ENCODE data around the gene MAP3K6.

The MAP3K6 gene

DNA sequence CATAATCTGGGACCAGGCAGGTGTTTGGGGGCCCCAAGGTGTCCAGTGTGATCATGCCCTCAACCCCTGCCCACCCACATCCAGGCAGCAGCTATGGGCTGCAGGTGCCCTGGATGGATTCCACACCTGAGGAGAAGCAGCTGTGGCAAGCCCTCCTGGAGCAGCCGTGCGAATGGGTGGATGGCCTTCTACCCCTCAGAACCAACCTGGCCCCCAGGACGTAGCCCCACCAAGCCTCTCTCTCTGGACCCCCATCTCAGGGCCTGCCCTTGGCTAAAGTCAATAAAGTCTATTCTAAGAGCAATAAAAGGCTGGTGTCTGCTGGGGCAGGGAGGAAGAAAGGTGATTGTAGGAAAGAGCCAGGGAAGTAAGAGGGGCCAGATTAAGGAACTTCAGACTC lies 13.1 kb downstream of the MAP3K6 start:
- DNase-seq = no peak

DNA sequence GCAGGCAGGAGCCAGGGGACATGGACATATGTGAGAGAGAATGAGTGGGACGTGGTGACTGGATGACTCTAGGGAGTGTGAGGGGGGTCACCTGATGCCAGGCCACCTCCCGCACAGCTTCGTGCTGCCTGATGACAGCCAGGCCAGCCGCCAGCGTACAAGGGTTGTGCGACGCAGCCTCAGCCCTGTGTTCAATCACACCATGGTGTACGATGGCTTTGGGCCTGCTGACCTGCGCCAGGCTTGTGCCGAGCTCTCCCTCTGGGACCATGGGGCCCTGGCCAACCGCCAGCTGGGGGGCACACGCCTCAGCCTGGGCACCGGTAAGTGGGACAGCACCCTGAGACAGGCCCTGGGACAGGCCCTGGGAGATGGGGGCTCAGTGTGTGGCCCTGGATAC lies 13.6 kb downstream of the MAP3K6 start:
- DNase-seq = no peak

DNA sequence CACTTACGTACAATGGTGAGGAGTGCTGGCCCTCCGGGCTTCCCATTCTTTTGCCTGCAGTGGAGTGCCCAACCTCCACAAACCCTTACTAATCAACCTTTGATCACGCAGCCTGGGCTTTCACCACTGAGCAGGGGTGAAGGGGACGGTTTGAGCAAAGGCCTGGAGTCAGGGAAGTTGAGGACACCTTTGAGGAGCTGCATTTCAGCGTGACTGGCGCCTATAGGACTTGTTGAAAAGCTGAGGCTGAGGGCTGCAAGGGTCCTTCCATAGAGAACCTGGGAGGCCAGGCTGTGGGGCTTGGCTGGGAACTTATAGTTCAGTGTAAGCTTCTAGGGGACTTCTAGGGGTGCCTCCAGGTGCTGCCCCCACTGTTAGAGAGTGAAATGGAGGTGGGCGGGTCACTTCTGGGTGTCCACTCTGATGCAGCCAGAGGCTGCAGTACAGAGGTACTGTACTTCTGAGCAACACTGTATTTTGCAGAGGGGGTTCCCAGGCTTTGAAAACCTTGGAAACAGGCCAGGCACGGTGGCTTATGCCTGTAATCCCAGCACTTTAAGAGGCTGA lies 15.1 kb downstream of the MAP3K6 start:
- no peak for DNase-seq

DNA sequence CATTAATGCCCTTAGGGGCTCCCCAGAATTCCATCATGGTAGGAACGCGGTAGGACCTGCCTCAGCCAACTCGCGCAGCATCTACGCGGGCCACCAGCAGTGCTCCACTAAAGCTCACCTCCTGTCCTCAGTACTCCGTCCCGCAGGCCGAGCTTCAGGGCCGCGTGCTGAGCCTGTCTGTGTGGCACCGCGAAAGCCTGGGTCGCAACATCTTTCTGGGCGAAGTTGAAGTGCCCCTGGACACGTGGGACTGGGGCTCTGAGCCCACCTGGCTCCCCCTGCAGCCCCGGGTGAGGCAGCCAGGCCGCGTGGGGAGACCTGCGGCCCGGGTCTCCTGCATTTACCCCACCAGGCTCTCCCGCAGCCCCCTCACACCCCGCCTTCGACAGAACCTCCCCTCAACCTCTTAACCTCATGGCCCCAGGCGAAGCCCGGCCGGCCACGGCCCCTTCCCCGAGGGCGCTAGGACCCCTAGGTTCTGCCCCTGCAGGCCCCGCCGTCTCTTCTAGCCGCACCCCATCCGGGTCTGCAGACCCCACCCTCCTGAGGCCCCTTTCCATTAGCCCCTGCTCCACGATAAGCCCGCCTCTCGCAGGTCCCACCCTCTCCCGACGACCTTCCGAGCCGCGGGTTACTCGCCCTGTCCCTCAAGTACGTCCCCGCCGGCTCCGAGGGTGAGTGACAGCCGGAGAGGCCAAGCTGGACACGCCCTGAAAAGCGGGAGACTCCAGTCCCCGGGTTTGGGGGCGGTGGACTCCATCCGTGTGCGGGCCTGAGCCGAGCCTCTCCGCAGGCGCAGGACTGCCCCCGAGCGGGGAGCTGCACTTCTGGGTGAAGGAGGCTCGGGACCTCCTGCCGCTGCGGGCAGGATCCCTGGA lies 15.9 kb downstream of the MAP3K6 start:
- no peak for DNase-seq

DNA sequence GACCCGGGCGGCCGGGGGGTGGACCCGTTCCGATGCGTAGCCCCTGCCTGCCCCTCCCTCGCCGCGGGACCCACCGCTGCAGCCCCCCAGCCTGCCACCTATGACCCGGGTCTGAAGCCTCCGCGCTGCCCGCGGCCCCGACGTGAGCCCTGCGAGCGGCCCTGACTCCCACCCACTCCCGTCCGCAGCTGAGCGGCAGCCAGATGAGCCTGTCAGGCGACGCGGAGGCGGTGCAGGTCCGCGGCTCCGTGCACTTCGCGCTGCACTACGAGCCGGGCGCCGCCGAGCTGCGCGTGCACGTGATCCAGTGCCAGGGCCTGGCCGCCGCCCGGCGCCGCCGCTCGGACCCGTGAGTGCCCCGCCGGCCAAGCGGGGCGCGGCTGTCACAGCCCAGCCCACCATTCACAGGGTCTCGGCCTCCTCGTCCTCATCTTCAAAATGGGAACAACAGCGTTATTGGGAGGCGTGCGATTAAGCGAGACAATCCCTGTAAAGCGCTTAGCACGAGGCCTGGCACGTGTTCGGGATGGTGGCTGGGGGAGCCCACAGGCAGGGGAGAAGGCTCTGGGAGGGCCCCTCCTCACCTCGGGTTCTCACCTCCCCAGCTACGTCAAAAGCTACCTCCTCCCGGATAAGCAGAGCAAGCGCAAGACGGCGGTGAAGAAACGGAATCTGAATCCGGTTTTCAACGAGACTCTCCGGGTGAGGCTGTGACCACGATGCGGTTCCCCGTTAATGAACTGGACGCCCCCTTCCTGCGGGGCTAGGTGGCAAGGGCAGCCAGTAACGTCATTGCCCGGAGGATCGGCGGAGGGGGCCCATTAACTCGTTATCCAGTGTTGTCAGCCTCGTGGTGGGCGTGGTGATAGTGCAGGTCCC lies 16.7 kb downstream of the MAP3K6 start:
- peak; percentile 19 for DNase-seq

DNA sequence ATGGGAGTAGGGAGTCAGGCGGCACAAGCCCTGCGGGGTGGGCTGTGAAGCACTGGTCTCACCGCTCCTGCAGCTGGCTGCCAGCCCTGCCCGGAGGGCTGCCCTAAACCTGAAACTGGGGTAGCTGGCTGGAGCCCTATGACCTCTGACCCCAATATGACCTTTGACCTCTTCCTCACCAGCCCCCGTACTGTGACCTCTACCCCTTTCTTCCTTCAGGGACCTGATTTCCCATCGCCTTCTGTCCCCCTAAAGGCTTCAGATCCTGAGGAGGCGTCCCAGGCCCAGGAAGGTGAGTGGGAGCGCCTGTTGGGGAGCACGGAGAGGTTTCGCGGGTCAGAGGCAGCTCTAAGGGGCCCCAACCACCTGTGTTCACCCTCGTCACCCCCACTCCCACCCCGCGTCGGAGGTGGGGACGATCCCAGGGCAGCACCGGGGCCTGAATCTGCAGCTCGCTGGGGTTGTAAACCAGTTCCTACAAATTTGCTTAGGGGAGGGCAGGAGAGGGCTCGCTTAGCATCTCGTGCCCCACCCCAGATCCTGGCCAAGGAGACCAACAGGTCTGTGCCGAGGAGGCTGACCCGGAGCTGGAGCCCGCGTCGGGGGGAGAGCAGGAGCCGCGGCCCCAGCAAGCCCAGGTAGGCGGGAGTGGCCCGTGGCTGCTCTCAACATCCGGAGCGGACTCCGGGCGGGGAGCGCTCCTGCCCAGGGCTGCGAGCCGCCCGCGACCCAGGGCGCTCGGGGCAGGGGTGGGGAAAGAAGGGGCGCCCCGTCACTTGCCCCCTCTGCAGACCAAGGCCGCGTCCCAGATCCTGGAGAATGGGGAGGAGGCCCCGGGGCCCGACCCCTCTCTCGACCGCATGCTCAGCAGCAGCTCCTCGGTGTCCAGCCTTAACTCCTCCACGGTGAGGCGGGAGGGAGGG lies 17.6 kb downstream of the MAP3K6 start:
- peak; percentile 48 for DNase-seq

DNA sequence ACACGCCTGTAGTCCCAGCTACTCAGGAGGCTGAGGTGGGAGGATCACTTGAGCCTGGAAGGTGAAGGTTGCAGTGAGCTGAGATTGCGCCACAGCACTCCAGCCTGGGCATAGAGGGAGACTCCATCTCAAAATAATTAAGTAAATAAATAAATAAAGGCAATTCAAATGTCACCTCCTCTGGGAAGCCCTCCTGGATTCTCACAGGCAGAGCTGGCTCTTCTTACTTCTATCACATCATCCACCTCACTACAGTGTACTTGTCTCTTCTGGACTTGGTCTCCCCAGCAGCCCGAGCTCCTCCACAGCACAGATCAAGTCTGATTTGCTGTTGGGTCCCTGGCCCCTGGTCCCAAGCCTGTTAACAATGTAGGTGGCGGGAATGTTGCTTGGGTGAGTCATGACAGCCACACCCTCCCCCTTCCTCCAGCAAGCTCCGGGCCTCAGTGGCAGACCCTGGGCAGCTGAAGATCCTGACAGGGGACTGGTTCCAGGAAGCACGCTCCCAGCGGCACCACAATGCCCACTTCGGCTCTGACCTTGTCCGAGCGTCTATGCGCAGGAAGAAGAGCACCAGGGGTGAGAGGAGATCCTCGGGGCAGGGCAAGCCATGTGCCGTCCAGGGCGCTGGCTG lies 19.7 kb downstream of the MAP3K6 start:
- DNase-seq = no peak

DNA sequence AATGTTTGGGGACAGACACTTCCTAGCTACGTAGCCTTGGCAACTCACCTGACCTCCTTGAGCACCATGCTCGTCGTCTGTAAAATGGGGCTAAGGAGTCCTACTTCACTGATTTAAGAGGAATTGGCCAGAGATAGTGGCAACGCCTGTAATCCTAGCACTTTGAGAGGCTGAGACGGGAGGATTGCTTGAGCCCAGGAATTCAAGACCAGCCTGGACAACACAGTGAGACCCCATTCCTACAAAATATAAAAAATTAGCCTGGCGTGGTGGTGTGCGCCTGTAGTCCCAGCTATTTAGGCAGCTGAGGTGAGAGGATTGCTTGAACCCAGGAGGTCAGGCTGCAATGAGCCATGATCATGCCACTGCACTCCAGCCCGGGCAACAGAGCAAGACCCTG lies 20.4 kb downstream of the MAP3K6 start:
- DNase-seq = no peak

DNA sequence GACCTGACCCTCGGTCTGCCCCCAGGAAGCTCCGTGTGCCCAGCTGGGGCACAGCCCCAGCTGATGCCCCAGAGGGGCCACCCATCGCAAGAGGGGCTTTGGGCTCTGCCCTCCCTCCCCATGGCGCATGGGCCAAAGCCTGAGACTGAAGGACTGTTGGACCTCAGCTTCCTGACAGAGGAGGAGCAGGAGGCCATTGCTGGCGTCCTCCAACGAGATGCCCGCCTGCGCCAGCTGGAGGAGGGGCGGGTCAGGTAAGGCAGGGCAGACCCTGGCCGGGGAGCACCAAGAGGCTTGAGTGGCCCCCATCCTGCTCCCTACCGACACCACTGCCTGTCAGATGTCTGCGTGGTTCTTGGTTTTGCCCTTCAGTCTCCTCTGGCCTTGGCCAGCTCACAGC lies 21.5 kb downstream of the MAP3K6 start:
- no peak for DNase-seq

DNA sequence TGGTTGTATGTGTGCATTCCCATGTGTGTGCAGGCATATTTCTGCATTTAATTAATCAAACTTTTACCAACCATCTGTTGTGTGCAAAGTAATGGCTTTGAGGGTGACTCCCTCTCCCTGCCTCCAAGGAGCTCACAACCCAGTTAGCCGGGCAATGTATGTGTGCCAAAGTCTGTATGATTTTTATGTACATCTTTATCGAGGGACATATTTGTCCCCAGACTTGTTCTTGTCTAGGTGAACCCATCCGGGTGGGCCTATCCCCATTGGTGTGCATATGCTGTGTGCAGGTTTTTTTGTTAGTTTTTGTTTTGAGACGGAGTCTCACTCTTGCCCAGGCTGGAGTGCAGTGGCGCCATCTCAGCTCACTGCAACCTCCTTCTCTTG lies 23.1 kb downstream of the MAP3K6 start:
- no peak for DNase-seq

DNA sequence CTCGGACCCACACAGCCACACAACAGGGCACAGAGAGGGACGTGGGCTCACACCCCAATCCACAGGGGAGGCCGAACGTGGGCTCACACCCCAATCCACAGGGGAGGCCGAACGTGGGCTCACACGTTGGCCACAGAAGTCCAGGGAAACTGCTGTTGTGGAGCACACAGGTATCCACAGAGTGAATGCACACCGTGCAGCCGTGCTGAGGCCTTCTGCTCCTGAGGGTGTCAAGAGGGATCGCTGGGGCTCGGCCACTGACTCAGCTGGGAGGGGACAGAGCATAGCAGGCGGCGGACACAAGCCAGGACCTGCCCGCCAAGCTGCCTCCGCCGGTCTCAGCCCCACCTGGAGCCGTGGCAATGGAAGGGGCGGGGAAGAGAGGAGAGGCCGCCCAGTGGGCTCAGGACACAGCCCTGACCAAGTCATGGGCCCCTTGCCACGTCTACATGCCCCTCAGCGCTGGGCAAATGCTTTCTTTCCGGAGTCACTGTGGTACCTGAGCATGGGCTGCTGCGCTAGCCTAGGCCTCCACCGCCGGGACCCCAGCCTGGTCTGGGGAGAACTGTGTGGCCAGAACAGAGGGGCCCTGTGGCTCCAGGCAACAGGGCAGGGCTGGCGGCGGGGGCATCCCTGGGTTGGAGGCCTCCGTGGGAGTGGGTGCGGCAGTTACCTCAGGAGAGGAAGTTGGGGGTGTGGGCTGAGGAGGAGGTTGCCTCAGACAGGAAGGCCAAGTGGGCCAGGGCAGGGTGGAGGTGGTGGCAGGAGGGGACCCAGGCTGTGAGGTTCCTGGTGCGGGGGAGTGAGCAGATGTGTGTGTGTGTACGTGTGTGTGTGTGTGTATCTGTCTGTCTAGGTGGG lies 23.8 kb downstream of the MAP3K6 start:
- DNase-seq = peak; percentile 87

DNA sequence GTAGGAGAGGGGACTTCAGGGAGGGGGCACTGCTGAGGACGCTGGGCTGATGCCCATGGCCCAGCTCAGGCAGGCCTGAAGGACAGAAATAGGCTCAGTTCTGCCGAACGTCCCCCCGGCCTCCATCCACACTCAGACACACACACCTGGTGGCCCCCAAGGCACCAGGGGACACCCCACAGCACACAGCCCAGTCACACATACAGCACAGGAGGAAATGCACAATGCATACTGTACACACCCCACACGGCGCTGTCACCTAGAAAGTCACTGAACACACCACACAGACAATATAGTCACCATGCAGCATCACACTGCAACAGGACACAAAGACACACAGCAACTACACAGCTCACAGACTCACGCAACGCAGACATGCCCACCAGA lies 24.4 kb downstream of the MAP3K6 start:
- DNase-seq = peak; percentile 35

DNA sequence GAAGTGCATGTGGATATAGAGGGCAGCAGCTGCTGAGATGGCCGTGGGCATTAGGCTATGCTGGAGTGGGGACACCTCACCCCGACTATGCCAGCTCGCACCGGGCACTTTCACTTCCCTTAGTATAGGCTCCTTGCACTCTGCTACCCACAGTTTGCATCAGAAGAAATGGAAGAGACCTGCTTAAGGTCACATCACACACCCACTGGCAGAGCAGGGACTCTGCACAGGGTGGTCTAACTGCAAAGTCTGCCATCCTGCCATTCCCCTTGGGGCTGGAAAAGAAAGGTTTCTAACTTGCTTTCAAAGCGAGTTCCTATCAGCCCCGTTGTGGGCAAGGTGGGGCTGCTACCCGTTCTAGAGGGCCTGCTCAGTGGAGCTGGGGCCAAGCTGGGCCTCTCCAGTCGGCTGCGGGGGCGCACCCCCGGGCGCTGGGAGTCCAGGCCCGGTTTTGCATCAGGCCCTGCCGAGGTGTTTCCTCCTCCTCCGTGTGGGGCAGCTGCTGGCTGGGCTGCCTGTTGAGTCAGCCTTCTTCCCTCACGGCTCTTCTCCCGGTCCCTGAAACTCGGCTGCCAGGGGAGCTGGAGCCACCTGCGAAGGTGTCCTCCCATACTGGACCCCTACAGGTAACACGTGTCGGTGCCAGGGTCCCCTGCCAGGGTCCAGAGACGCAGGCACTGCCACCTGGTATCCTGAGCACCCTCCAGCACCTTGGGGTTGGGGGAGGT lies 25.1 kb downstream of the MAP3K6 start, which contains the start of gene SYTL1:
Gene SYTL1 (plus strand): TSS at position 498 of the 728 bp plus-strand sequence. CDS start 3,313 bp downstream, outside the sequence.
- DNase-seq = peak; percentile 68

DNA sequence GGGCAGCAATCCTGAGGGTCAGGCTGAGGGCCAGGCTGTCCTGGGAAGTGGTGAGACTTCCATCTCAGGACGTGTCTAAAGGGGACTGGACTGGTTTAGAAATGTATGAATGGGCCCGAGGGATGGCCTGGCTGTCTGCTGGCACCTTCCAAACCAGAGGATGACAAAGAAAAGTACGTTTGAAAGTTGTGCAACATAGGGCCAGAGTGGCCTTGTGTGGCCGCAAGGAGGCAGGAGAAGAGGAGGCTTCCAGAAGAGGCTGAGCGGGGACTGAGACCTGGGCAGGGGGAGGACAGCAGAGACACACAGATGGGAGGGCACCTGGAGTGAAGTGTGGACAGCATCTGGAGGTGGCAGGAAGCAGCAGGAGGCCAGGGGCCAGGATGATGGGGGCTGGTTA lies 27.5 kb downstream of the MAP3K6 start:
- DNase-seq = no peak

DNA sequence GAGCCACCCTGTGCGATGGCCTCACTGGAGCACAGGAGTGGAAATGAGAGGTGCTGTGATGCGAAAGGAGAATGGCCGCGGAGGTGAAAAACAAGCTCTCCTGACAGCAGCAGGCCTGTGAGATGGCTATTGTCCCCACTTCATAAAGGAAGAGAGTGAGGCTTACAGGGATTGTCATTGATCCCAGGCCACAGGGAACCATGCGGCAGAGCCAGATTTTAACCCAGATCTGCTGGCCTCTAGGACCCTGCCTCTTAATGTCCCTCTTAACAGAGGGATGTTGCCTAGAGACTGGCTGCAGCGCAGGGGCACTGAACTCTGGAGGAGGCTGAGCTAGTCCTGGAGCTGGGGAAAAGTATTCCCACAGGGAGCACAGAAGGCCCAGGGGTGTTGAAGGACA lies 28.0 kb downstream of the MAP3K6 start:
- DNase-seq = no peak

DNA sequence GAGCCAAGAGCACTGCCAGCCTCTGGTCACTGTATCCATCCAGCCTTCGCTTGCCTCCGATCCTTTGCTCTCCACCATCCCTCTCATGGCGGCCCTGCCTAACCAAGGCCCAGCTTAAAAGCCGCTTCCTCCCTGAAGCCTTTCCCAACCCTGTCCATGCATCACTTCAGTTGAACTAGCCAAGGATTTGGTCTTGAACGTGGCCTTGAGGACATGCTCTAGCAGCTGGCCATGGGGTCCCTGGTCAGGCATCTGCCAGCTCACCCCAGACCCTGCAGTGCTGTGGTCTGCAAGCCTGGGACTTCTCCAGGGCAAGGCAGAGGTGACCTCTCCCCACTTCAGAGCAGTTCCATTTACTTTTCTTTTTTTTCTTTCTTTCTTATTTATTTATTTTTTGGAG lies 30.0 kb downstream of the MAP3K6 start:
- no peak for DNase-seq

DNA sequence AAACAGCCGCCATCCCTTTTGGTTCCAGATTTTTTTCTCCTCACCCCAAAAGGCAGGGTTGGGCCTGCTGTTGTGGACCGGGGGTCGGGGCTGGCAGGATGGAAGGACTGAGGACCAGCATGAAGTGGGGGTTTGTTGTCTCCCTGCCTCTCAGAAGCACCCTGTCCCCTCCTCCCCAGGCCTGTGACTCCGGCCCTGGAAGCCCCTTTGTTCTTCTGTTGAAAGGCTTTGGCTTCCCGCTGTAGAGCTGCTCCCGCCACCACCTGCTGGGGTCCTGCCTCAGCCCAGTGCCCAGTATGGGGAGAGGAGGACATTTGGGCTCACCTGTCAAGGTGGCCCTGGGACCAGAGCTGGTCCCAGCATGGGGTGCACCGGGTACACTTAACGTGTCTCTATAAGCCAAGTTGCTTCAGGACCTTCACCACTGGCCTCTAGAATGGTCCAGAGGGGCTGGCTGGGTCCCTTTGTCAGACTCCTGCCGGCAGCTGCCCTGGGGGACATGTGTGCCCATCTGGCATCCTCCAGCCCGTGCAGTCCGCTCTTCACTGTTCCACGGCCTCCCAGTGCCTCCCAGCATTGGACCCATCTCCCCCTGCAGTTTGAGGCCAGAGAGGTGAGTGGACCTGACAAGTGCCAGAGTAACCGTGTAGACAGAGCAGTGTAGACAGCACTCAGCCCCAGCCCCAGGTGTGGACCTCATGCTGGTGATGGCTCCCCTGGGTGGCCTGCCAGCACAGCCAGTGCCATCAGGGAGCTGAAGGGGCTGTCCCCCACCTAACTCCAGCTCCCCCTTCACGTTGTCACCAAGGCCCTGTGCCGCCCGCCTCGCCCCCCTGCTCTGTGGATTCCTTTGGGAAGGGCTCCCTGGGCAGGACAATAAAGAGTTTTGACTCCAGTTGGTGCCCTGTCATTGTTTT lies 31.0 kb downstream of the MAP3K6 start:
- no peak for DNase-seq

DNA sequence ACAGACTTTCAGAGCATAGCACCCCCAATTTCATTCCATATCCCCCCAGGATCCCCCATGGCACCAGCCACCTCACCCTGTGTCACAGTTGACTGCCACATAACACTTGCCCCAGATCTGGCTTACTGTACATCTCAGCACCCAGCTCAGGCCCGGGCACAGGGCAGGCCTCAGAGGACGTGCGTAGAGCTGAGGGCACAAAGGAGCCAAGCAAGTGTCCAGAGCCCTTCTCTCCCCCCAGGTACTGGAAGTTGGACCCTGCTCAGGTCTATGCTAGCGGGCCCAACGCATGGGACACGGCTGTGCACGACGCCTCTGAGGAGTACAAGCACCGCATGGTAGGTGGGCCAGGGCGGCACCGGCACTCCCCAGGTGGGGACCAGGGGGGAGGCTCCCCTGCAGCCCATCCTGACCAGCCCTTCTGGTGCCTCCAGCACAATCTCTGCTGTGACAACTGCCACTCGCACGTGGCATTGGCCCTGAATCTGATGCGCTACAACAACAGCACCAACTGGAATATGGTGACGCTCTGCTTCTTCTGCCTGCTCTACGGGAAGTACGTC lies 33.0 kb downstream of the MAP3K6 start:
- DNase-seq = no peak
